ENCODE measurements around the gene MED12L.
"Not testable (repeated sequence)": the region's sequence is repeated elsewhere in the genome, so short reads cannot be mapped to it uniquely, and the experiment has no call there.

Gene MED12L, protein sequence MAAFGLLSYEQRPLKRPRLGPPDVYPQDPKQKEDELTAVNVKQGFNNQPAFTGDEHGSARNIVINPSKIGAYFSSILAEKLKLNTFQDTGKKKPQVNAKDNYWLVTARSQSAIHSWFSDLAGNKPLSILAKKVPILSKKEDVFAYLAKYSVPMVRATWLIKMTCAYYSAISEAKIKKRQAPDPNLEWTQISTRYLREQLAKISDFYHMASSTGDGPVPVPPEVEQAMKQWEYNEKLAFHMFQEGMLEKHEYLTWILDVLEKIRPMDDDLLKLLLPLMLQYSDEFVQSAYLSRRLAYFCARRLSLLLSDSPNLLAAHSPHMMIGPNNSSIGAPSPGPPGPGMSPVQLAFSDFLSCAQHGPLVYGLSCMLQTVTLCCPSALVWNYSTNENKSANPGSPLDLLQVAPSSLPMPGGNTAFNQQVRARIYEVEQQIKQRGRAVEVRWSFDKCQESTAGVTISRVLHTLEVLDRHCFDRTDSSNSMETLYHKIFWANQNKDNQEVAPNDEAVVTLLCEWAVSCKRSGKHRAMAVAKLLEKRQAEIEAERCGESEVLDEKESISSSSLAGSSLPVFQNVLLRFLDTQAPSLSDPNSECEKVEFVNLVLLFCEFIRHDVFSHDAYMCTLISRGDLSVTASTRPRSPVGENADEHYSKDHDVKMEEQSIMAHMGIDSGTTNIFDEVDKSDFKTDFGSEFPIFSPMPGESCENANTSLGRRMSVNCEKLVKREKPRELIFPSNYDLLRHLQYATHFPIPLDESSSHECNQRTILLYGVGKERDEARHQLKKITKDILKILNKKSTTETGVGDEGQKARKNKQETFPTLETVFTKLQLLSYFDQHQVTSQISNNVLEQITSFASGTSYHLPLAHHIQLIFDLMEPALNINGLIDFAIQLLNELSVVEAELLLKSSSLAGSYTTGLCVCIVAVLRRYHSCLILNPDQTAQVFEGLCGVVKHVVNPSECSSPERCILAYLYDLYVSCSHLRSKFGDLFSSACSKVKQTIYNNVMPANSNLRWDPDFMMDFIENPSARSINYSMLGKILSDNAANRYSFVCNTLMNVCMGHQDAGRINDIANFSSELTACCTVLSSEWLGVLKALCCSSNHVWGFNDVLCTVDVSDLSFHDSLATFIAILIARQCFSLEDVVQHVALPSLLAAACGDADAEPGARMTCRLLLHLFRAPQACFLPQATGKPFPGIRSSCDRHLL (N-terminal part only)

DNA sequence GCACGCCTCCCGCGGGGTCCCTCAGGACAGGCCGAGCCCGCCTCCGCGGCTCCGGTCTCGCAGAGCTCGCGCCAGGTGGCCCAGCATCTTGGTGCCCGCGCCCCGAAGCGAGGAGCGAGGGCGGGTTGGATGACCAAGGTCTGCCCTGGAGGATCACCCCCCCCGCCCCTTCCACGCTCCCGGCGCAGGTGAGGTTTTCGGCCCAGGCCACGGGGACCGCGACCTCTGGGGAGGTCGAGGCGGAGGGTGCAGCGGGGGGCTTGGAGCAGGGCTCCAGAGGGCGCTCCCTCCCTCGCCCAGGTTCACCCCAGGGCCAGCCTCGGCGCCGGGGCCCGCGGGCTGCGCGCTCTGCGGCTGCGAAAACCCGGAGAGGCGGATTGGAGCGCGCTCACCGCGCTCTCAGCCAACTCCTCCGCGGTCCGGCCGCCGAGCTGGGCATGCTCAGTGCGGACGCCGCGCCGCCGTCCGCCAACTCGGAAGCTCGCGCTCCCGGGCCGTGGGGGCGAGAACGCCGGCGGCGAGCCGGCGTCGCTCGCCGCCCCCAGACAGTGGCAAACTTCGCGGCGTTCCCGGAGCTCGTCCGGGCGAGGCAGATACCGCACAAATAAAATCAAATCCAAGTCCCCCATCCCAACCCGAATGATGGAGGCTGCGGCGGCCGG is at the start of gene MED12L:
TSS of gene MED12L (plus strand) at position 438 of the 662 bp plus-strand sequence. CDS start 1,263 bp downstream, outside the sequence.
- peak; percentile 26 for DNase-seq

DNA sequence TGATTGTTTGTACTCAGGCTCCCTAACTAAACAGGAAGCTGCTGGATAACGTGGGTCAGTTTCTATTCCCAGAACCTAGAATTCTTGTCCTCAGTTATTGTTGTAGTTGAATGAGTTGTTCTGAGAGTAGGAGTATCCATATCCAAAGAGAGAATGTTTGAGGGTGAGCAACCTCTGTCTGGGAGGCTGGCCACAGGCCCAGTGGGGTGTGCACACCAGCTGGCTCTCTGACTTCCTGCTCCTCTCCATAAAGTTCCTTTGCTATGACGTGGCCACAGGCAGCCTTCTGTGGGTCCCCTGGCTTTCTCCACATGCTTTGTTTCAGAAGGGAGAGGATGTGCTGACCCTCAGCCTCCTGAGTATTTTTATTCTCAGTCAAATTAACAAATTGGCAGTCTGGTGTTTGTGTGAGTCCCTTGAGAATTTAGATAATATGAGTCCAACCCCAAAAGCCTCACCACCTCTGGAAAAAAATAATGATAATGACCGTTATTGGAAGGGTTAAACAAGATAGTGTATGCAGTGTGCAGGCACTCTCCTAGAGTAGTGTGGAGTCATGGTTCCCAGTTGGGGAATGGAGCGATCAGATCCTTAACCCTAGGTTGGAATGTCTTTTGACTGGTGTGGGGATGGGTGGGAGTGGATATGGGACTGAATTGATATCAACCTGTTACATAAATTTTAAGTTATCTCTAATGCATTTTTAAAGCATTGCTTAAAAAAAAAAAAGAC is 47.6 kb upstream of the MED12L start:
- DNase-seq = peak; percentile 34

DNA sequence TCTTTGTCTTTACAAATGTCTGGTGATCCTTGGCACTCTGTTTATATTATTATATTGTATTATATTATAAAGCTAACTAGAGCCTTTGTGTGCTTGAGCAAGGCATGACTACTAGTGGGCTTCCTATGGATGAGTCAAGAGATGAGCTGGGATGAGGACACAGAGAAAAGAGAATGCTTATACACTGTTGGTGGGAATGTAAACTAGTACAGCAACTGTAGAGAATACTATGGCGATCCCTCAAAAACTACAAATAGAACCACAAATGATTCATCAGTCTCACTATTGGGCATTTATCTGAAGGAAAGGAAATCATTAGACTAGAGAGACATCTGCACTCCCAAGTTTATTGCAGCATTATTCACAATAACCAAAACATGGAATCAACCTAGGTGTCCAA is 40.8 kb upstream of the MED12L start:
- DNase-seq = no peak

DNA sequence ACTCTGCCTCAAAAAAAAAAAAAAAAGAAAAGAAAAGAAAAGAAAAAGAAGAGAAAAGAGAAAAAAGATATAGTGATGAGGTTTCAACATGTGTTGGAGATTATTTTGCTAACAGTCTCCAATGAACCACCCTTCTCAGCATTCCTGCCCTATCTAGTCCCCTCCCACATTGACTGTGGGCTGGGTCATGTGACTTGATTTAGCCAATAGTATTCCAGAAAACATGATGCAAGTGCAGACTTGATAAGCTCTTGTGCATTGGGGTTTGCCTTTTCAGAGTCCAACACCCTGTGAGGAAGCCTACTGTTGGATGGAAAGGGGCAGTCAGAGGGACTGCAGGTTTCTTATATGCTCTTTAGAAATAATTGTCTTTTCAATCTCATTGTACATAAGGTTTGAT is 37.8 kb upstream of the MED12L start:
- DNase-seq = no peak

DNA sequence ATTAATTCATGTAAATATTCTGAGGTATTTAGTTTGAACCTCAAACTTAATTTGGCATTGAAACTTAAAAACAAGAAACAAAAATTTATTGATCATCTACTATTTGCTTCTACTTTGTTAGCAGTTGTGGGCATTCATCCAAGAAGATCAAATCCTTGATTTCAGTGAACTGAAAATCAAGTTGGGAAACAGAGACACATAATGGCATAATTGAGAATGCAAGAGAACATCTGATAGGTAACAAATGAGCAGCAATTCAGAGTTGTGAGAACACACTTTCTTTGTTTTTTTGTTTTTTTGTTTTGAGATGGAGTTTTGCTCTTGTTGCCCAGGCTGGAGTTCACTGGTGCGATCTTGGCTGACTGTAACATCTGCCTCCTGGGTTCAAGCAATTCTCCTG is 33.9 kb upstream of the MED12L start:
- DNase-seq = no peak

DNA sequence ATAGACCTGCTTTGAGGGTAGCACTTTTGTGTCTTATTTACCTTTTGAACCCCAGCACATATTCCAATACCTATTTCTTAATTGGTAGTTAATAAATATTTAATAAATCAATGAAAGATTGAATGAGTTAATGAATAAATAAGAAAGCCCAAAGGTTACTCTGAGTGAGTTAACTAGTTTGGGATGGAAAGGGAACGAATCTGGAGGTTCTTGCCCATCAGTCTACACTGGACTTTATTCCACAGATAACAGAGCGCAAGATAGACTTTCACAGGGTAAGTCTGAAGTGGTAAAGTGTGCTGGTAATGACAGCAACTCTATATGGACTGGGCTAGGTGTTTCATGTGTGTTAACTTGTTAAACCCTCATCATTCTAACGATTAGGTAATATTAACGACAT is 33.1 kb upstream of the MED12L start:
- DNase-seq = no peak

DNA sequence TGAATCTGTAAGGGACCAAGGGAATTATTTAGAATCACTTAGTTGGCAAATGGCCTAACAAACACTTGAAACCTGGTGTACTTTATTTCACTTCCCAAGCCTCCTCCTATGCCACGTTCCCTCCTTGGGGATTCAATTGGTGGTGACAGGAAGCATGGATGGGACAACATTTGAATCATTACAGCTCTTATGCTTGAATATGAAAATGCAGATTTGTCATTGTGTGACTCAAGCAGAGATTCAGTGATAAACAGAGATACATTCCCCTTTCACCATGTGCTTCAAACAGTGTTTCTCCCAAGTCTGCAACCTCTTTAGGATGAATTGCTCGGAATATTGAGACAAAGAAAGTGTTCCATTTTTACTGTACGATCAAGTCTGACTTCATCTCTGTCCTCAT is 32.7 kb upstream of the MED12L start:
- no peak for DNase-seq

DNA sequence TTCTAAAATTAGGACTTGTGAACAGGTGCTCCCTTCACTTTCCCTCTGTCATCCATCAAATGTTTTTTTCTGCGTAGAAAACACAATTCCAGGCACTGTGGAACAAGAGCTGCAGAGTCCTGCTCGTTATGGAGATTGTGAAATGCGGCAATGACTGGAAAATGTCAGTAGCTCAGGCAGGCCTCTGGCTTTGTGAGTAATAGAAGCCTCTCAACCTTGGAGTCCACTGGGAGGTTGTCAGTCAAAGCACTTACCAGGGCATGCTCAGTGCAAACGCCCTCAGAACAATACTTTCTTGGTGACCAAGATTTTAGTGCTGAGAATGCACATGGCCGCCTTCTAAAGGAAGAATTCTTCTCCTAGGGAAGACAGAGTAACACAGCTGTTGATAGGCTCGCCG is 26.7 kb upstream of the MED12L start:
- no peak for DNase-seq

DNA sequence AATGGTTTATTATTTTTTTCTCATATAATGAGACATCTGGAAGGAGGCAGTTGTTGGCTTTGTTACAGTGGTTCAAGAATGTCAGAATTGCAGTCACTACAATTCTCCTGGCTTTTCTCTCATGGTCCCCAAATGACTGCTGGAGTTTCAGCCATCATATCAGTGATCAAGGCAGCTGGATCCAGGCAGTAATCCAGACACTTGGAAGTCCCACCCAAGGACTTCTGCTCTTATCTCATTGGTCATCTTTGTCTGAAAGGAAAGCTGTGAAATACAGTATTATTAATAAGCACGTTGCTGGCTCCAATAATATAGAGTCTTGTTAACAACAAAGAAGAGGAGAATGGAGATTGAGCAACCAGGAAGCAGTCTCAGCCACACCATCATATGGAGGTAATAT is 22.9 kb upstream of the MED12L start:
- no peak for DNase-seq

DNA sequence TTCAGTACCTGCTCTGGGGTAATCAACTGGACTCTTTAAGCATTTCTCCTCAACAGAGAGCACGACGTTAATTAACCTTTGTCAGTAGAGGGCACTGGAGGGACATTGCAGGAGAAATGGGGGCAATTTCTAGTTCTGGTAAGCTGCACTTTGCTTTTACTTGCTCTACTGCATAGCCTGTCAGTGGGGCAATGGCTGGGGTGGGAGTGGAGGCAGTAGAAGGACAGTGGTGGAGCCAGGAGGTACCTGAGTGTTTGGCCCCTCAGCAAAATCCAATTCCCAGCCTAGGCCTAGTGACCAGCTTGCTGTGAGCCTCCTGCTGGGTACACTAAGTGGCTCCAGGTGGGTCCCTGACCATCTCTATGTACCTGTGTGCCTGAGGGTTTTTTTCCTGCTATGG is 18.3 kb upstream of the MED12L start:
- no peak for DNase-seq

DNA sequence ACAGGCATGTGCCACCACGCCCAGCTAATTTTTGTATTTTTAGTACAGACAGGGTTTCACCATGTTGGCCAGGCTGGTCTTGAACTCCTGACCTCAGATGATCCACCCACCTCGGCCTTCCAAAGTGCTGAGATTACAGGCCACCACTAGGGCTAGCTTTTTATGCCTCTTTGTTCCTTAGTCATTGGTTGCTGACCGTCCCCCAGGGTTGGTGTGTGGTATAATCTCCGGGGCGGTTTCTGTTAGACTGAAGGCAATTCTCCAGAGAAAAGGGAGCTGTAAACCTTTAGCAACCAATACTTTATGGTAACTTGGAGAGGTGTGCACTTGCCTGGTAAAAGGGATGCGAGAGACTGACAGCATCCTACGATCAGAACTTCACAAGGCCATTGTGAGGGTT is 12.6 kb upstream of the MED12L start:
- DNase-seq = not testable (repeated sequence)

DNA sequence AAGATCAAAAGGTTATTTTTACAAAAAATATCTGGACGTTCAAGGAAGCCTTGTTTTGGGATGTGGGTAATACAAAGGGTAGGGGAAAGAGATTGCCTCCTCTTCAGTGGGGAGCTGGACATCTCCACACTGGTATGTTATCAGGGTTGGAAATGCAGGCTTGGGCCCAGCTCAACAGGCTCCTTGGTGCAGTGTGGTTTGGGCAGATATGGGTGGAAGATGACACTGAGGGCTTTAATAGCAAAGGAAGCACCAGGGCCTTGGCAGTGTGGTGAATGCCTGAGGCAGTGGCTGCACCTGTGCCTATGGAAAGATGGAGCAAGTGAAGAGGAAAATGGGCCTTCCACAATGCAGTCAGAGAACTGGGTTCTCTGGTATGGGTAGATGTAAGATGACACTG is 11.2 kb upstream of the MED12L start:
- no peak for DNase-seq

DNA sequence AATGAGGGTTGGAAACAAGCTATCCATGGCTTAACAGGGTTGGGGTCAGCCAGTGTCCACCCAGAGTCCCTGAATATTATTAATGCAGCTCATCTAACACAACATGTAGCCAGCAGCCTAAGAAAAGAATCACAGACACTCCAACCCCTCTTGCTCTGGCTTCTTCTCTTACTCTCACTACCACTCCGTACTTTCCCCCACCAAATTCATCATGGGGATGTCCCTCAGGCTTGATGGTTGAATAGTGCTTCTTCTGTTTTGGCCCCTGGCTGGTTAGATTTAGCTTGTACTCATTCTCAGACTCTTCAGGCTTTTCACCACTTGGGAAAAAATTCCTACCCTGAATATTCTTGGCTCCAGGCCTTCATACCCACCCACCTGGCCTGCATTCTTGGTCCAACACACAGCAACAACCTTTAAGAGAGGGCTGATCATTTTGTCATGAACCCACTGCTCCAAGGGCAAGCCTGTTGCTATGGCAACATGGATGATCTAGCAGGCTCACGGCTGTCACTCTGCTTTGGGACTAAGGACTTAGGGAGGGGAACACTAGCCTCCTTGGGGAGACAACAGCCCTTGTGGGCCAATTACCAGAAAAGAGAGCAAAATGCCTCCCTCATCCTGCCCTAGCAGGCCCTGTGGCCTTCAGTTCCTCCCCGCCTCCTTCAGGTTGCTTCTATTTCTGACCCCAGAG is 9.4 kb upstream of the MED12L start:
- DNase-seq = no peak

DNA sequence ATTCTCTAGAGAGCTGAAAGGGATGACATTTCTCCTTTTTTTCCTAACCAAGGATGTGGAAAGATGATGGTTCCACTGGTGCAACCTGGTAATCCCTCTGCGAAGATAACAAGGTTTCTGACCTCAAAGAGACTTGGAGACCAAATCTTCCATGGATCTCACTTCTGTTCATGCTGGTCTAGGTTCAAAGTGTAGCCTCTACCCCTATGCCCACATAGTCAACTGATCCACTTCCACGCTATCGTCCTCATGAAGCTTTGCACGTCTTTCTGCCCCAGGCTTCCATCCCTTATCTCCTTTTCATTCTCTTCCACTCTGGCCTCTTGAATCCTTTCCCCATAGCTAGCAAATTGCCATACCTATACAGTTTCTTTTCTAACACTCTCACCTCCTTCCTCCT is 8.8 kb upstream of the MED12L start:
- no peak for DNase-seq

DNA sequence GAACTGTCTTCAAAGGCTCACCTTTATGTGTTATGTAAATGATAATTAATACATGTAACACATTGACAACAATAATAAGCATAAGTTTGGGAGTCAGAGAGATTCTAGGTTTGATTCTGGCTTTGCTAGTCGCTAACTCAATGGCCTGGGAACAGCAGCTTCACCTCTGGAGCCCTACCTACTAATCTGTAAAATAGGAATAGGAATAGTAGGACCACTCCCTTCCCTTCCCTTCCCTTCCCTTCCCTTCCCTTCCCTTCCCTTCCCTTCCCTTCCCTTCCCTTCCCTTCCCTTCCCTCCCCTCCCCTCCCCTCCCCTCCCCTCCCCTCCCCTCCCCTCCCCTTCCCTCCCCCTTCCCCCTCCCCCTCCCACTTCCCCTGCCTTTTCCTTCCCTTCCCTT is 4.4 kb upstream of the MED12L start:
- DNase-seq = not testable (repeated sequence)

DNA sequence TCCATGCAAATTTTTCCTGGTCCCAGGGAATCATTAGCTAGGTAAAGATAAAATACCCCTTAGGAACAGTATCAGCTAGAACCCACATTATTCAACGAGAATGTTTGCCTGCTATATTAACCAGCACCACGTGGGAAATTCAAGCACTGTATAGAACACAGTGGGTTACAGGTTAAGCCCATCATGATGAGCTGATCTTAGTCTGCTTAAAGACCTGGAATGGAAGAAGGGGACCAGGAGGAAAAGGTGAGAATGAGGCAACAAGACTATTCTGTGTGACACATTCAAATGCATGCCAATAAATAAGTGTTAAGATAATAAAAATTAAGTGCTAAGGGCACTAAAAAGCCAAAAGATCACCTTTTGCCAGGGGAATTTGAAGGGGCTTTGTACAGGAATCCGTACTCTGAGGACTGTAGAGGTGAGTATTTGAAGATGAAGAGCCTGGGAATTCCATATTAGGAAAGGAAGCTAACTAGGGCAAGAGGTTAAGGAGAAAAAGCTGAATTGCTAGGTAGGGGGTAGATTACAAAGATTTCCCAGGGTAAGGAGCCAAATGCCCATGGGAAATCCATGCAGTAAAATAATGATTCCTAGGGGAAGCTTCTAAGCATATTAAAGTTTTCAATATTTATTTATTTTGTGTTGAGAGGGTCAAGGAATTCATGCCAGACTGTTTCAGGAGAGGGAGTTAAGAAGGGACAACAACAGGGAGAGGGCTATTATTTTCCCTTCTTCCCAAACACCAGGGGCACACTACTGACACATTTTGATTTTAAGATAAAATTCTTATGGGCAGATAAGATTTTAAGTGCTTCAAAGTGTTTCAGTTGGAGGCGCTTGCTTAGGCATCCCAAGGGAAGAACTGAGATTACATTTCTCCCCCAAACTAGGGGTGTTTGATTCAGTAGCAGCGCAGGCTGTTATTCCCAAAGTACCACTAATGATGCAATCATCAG is 2.3 kb upstream of the MED12L start:
- DNase-seq = no peak

DNA sequence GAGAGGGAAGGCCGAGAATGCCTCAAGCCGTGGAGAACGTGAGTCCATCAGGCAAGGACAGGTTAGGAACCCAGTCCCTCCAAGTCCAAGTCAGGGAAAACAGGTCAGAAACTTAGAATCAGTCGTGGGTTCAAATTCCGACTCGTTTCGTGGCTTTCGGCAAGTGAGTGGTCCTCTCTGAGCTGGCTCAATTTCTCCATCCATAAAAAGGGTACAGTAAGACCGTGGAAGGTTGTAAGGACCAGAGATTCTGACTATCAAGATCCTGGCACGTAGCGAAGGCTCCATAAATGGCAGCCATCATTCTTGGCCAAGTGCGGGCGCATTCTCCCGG is 604 bp upstream of the MED12L start:
- no peak for DNase-seq

DNA sequence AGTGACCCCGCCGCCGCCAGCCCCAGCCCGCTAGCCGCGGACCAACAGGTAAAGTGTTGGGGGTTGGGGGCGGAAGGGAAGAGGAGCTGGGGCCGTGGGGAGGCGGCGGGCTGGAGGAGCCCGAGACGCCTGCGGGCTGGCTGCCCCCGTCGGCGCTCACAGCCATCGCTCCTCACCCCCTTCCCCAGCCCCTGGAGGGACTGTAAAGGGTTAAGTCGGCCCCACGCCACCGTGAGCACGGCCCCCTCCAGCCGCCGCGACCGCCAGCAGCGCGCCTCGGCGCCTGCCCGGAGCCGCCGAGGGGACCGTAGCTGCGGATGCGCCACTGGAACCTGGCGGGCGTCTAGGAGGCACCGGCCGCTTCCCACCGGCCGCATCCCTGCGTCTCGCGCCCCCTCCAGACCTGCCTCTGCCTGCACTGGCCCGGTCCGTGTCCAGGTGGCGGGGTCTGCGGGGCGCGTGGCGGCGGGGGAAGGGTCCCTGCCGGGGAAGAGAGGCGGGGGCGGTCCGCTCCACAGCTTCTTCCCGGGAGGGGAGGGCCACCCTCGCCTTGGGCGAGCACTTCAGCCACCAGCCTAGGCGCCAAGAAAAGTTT is 522 bp downstream of the MED12L start:
- no peak for DNase-seq

DNA sequence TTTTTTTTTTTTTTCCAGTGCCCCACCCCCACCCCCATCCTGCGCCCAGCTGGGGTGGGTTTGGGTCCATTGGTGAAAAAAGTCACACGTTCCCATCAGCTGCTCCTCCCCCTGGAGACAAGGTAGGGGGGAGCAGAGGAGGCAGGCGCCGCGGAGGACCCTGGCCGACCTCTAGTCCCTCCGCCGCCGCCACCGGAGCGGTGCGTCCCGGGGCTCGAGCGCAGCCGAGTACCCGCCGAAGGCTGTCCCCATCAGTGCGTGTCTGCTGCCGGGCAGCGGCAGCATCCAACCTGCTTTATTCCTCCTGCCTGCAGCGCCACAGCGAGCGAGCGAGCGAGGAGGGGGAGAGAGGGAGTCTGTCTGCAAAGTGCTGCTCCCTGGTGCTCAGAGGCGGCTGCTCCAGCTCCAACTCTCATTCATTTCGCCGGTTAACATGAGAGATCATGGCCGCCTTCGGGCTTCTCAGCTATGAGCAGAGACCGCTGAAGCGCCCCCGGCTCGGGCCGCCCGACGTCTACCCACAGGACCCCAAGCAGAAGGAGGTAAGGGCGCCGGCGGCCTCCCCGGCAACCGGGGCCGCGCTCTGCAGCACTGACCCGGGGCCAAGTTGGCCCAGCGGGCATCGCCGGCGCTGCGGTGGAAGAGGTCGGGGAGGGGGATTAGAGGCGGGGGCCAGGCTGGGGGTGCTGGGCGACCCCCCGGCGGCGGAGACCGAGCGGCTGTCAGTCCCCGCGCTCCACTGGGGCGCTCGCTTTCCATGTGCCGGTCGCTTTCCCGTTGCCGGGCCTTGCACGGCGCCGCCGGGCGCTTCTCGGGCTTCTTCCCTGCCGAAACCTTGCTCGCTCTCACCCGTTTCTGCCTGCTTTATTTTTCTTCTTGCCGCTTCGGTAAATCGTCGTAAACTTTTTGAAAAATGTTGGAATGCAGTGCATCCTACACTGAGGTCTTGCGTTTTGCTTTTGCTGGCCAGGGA is 1.3 kb downstream of the MED12L start:
- peak; percentile 78 for DNase-seq

All from NCI-H1694 (cell line).